HG02798 (cell line): ENCODE results near the gene FAM229A.

Source experiments
- ATAC-seq: cut with Tn5 transposase; IDR thresholded peaks from one replicate; pipeline ENCODE4 v1.9.1; 2021; ENCODE audit warnings: mild to moderate bottlenecking; ENCODE audit not compliant: unreplicated experiment, poor library complexity

The FAM229A gene

GRCh38 chr1:32351399-32352238, 10.7 kb downstream of the FAM229A start:
- ATAC-seq, result peak; percentile 92

DNA sequence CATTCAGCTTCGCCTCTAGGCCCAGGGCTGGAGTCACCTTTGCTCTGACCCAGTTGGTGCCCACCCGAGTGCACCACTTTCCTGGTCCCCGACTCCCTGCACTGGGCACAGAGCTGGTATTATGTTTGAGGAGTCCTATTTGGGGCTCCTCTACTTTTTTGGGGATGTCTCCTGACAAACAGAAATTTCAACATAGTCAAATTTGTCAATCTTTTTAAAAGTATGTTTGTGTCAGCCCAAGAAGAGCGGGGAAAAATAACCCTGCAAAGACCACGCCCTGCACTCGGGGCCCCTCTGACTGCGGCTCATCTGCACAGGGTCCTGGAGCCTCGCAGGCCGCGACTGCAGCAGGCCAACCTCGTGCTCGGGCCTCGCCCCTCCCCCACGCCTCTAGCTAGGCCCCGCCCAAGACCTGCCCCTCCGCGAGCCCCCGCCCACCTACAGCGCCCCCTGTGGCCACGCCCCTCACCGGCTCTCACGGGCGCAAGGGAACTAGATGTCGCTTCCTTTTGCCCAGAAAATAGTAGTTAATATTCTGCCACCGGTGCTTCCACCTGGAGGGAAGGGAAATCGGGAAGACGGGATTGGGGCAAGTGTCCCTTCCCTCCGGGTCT, 11.4 kb downstream of the FAM229A start:
- ATAC-seq, result peak; percentile 36

GRCh38 chr1:32349211-32349708, 13.0 kb downstream of the FAM229A start:
- ATAC-seq, result no peak

- no peak for ATAC-seq
These were observed 15.6 kb downstream of the FAM229A start for GRCh38 chr1:32346532-32347157.

GRCh38 chr1:32345289-32345827, 16.9 kb downstream of the FAM229A start:
- no peak for ATAC-seq

DNA sequence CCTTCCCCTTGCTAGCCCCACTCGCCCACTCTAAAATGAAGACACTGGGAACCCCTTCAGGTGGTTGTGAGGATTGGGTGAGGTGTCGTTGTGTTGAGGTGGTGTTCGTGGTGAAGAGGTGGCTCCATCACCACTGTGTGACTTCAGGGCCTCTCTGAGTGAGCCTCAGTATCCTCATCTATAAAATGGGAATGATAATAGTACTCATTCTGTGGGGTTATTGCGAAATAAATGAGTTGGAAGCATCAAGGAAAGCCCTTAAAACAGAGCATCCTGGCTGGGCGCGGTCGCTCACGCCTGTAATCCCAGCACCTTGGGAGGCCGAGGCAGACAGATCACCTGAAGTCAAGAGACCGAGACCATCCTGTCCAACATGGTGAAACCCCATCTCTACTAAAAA, 19.6 kb downstream of the FAM229A start:
- ATAC-seq, result no peak

DNA sequence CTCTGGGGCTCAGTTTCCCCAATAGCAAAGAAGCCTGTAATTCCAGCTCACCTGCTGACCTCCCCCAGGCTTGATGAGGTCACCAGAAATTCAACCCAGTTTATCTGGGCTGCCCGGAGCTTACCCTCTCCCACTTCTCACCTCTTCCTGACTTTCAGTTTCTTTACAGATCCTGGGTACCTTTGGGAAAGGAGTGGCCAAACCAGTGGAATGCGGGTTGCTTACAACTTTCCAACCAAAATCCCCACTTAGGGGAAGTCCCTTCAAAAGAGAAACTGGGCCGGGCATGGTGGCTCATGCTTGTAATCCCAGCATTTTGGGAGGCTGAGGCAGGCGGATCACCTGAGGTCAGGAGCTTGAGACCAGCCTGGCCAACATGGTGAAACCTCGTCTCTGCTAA, 20.3 kb downstream of the FAM229A start:
- no peak for ATAC-seq

DNA sequence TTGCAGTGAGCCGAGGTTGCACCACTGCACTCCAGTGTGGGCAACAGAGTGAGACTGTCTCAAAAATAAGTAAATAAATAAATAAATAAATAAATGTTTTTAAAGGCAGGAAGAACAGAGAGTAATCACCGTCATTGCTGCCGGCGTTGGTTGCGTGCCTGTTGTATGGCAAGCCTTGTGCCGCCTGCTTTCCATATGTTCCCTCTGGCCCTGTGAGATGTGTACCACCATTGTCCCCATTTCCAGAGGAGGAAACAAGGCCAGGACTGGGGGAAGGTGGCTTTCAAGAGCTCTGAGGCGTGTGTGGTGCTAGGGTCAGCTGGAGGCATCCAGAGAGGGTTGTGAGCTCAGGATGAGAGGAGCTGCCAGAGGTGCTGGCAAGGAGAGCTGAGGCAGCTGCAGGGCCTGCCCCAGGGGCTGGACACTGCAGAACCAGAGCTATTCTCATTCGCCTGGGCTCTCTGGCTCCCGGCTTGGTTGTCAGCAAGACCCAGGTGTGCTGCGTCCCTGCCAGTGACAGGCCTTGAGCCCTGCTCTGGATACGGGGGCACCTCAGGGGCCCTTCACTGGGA, 21.0 kb downstream of the FAM229A start:
- no peak for ATAC-seq

DNA sequence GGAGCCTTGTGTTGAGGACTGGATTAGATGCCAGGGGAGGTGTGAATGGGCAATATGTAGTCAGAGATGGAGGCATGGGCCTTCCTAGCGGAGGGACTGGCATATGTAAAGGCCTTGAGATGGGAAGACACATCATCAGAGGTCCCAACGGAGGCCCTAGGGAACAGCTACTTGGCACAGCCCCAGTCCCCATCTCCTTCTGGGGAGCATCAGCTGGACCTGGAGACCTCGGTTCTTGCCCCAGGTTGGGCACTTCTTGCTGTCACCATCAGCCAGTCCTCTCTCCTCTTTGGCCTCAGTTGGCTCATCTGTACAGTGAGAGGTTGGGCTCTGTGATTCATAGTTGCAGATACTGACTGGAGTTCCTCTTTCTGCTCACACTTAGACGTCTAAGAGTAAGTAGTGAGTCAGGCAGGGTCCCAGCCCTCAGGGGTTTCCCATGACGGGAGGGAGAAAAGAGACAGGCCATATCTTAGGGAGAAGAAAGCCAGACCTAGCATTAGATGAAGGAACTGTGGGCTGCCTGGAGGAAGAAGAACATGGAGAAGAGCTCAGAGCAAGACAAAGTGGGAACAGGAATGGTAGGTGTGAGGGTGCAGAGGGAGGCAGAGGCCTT, 22.8 kb downstream of the FAM229A start:
- no peak for ATAC-seq

- ATAC-seq, result no peak
These were observed 23.6 kb downstream of the FAM229A start for GRCh38 chr1:32338637-32339145.

DNA sequence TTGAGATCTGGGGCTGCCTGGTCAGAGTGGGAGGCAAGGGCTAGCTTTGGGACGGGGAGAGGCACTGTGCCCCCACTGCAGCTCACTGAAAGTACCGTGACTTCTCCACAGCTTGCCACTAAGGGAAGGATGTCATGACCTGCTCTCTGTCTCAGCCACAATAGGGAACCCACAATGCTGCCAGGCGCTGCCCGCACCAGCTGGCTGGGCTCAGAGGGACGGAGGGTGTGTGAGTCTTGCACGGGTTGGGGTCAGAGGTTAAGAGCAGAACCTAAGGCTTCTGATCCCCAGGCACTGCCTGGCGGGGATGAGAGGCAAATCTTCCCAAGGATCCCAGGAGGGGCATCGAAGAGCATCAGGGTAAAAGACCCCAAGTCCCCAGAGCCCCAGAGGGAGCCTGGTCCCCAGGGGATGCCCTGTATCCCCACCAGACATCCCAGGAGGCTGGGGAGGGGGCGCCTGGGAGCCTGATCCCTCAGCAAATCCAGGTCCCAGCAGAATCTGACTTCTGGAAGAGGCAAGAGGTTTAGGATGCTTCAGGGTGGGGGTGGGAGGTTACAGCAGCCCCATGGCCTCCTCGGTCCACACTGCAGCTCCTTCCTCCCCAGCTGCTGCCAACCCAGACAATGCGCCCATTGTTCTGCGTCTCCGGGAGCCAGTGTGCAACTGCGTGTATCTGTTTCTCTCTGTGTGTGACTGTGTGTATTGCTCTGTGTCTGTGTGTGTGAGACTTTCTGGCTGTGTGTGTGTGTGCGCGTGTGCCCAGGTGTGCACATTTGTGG, 24.2 kb downstream of the FAM229A start:
- ATAC-seq, result no peak

DNA sequence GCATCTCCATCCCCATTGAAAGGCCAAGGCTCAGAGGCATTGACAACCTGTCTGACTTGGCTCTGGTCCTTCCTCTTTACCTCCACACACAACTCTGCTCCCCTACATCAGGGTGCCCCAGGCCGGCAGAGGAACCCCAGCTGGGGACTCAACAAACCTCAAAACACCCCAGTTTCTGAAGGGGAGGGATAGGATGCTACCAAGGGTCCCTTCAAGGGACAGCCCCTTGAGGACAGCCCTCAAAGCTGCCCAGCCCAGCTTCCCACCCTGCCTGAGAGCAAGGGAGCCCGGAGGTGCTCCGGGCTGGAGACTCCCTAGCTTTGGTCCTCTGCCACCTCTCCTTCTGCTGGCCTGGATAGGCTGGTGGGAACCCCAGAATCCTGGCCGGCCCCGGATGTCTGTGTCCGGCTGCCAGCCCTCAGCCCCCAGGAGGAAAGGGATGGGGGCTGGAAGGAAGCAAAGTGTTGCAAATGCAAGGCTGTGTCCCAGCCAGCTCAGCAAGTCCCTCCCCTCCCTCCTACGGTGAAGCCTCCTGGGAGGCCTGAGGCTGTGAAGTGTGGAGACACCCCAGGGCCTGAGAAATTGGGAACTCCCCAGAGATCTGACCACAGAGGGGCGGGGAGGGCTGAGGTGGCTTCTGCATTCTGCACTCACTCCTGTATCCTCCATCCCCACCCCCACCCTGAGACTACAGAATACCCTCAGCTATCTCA, 25.2 kb downstream of the FAM229A start:
- ATAC-seq, result no peak

- no peak for ATAC-seq
These were observed 25.7 kb downstream of the FAM229A start for GRCh38 chr1:32336591-32336932.

GRCh38 chr1:32335790-32336590, 26.3 kb downstream of the FAM229A start, which contains the start of gene MARCKSL1:
MARCKSL1 (minus strand) TSS chr1:32336233; CDS start chr1:32336033, 200 bp downstream.
- peak; percentile 54 for ATAC-seq

DNA sequence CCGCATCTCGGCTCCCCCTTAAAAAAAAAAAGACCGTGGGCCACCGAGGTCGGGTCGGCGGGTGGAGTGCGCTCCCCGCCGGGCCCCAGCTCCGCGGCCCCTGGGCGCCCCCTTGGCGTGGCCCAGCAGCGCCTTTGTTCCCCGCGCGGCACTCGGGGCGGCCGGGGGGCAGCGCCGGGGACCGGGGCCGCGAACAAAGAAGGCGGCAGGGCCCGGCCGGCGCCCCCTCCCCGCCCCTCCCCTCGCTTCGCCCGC, 26.8 kb downstream of the FAM229A start:
- ATAC-seq, result peak; percentile 16

DNA sequence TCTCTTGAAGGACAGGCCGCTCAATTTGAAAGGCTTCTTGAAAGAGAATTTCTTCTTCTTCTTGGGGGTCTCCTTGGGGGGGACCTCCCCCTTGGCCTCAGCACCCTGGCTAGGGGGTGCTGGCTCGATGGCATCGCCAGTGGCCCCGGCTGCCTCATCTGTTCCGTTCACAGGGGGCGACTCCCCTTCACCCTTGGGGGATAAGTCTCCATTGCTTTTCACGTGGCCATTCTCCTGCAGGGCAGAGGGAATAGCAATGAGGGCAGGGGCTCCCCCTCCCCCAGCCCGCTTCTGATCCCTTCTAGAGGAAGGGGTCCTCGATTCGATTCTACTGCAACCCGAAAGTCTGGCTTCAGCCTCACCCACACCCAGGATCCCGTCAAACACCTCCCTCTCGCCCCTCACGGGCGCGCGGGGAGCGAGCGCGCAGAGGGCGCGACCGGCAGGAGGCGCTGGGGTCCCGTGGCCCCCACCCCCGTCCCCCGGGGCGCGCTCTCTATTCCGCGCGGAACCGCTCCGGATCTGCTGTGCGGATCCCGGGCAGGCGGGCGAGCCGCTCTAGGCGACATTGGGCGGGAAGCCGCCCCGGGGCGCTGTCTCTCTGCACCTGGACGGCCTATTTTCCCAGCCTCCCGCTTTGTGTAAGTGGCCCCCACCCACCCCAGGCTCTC, 27.3 kb downstream of the FAM229A start:
- peak; percentile 19 for ATAC-seq

DNA sequence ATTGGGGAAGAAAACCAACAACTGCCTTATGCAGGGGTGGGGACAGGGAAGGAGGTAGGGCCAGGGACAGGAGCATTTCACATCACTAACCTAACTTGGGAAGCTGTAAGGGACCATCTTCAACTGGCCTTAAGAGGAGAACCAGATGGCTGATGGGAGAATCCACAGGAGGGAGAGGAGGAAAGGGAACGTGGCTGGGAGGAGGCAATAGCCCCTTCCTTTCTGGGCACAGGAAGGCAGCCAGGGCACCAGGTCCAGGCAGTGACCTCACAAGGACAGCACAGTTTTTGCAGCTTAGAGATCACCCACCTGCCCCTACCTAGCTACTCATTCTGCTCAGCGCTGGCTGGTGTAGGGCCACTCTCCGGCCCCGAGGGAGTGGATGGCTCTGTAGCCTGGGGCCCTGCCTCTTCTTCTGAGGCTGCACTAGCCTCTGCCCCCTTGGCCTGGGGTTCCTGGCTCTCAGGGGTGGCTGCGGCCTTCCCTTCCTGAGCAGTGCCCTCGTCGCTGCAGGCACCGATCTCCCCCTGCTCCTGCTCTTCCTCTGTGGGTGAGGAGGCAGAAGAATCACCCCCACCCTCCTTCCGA, 27.9 kb downstream of the FAM229A start:
- no peak for ATAC-seq
